Stimulated activated CD8-positive, alpha-beta memory T cell treated with anti-CD3 and anti-CD28 coated beads, Interleukin-7, amount 100 ng/mL, for 1 hour (primary cell): ENCODE results near the gene TTC32.
"Not testable (repeated sequence)": the region's sequence is repeated elsewhere in the genome, so short reads cannot be mapped to it uniquely, and the experiment has no call there.

ENCODE experiments used
- DNase-seq, 2 donors: peaks; one replicate each; pipeline ENCODE4 v3.0.0-alpha.2; 2020; ENCODE audit warnings: low read depth in 2 of 2

The TTC32 gene

DNA sequence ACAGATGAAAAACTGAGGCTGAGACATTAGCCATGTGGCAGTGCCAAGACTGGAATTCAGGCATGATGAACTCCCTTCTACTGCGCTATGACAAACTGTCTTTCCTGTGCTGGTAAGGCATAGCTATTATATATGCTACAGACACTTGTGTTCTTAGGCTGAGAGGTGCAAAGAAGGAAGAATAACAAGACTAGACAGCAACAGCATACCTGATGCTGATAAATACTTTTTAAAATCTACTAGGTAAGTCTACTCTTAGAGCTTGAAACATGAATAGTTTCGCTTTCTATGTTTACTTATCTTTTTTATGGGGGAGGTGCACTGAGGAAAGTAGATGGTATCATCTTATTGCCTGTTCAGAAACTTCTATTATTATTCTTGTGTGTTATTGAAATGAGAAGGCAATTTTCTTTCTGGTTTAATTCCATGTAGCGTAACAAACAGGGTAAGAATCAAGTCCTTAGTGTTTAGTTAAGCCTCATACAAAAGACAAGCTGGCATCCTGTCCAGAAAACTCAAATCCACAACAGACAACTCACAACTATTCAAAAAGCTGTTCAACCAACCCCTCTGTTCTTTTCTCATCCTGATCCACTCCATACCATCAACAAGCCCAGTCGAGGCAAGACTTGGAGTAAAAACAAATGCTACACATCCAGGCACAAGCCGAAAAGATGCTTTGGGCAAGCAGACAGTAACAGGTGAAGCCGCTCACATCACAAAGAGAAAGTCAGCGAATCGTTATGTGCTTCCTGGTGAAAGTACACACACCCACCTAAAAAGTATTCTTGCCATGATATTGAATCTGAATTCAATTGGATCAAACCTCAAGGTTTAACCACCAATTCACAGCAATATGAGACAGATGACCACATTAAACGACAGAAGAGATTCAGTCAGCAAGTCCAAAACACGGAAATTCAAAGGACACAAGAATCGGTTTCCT lies 1.5 kb downstream of the TTC32 start:
- no peak for DNase-seq

DNA sequence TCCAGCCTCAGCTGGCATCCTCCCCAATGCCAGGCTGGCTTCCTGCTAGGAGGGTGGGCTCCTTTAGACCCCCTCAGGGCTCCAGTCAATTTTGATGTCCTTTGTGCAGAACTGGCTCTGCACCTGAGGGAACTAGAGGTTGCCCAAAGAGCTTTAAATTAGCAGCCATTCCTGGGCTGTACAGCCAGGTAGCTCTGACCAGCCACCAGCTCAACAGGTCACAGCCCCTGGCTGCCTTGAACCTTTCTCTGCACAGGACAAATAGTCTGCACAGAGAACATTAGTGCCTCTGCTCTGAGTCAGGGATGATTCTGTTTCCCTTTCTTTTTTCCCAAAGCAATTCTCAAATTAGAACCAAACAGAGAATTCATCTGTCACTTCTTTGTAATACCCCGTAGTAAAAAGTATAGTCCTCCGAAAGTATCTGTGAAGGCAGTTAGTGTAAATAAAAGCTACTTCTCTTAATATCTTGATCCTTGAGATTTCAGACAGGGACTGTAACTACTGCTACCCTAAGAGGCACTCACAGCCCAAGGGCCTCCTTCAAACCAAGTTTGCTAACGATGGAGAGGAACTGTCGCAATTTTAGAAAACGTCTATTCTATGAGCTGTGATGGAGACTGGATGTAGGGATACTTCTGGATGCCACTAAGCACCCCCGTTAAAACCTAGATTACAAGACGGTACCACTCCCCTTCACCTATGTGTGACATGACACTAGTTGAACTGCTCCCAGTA lies 3.0 kb downstream of the TTC32 start:
- no peak for DNase-seq

DNA sequence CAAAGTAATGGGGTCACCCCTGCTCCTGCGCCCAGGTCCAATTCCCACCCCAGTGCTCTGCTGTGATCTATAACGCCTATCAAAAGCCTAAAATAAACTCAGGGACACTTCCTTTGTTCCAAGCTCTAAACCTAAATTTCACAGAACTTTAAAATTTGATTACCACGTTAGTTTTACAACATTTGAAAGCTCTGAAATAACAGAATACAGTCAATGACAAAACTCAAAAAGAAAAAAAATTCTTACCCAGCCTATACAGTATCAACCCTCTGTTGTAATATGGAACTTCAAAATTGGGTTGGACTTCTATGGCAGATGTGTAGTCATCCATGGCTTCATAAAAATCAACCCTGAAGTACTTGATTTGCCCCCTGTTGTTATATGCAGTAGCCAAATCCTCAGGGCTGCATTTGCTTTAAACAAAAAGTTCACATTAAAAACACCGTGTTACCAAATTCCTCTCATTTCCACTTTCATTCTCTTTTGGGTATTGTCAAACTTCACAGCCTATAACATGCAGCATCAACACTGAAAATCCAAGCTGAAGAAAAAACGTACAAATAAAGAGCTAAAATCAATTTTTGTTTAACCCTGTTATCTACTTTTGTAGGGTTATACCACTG lies 4.0 kb downstream of the TTC32 start:
- DNase-seq, result no peak

DNA sequence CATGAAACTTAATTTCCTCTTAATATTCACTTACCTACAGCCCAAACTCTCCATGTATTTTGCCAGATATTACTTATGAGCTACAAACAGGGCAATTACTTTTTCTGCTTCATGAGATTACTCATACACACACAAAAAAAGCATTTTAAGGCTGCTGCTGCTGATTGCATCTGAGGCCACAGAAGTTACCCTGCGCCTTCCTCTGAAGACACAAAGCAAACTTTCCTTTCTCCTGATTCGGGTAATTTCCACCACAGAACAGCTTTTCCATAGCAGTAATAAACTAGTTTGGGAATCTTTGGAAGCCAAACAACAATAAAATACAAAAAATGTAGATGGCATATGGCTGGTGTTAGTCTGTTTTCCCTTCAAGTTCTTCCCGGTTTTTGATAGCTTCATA lies 6.2 kb downstream of the TTC32 start:
- DNase-seq, result no peak

DNA sequence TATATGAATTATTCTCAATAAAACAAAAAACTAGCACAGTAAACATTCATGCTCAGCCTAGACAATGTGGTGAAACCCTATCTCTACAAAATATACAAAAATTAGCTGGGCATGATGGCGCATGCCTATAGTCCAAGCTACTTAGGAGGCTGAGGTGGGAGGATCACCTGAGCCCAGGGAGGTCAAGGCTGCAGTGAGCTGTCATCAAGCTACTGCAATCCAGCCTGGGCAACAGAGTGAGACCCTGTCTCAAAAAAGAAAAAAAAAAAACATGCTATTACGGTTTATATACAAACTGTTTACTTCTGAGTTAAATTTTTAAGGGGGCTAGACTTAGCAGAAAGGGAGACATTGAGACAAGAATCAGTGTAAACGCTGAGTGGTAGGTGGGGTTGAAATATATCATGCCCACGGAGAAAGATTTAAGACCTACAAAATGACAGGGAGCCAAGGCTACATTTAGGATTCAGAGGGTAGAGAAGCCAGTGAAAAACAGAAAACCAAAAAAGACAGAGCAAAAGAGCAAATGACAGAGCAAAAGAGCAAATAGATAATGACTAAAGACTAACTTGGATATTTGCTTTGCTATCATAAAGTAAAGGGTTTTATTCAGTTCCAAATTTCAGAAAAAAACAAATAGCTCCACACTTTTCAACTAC lies 7.5 kb downstream of the TTC32 start:
- DNase-seq, result no peak

DNA sequence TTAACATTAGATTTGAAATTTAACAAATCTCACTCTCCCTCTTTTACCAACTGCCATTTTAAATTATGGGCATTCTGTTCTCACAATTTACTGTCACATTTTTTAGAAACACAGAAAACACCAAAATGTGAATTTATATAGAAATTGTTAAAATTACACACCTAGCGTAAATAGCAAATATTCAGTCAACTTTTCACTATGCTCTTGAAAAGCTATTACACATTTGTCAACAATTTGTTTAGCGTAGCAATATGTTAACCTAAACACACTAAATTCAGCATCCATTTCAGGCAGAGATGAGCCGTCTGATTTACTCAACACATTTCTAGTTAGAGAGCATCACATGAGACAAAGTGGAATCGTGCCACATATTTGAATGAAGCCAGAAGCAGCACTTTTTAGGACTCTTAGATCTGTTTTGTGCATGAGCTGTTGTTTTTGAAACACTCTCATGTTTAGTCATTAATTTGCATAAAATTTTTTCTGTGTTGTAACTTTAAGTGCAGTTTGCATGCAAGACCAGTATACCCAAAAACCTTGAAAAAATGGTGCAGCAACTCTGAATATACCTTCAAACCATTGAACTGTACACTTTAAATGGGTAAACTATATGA lies 8.2 kb downstream of the TTC32 start:
- no peak for DNase-seq

DNA sequence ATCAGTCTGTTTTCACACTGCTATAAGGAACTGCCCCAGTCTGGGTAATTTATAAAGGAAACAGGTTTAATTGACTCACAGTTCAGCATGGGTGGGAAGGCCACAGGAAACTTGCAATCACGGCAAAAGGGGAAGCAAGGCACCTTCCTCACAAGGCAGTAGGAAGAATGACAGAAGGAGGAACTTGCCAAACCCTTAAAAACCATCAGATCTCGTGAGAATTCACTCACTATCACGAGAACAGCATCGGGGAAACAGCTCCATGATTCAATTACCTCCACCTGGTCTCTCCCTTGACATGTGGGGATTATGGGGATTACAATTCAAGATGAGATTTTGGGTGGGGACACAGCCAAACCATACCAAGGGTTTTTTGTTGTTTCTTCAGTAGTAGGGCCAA lies 9.8 kb downstream of the TTC32 start:
- not testable (repeated sequence) for DNase-seq

DNA sequence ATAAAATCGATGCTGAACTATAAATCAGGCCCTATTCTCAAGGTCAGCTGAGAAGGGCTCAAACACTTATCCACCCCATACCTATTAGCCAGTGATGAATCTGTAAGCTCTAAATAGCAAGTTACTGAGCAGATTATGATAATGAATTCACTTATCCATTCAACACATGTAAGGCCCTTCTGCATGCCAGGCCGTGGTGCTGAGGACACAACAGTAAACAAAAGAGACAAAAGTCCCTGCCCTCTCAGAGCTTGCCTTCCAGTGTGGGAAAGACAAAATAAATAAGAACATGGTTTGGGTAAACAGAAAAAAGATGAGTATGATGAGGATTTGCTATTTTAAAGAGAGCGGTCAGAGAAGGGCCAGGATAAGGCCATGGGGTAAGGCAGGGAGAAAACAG lies 11.7 kb downstream of the TTC32 start:
- DNase-seq, result no peak

DNA sequence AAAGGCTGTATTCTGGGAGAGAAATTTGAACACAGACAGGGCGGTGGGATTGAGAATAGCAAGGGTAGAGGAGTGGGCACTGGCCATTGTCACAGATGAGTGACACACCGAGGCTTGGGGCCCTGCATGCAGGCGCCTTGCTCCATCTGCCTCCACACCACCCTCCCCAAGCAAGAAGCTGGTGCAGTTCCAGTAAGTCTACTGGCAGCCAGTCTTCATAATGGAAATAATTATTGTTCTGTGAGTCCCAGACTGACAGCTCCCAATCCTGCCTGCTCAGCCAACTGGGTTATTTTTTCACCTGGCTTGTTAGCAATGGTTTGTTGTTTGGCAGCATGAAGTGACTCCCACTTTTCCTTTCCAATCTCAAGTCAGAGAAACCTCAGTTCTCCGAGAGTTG lies 13.0 kb downstream of the TTC32 start:
- no peak for DNase-seq

DNA sequence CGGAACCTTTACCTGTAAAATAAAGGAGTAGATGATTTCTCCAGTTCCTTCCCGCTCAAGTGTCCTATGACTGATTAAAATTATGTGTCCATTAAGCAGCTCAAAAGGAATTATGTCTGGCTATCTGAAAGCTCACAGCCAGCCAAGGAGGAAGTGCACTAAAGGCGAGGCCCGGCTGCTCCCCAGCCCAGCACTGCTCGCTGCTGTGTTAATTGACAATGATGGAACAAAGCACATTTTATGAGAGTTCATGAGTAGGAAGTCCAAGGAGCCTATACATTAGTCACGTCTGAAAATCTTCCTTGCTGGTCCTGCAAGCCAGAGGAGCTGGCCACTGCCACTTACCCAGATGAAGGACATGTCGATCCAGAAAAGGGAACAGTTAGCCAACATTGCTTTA lies 14.3 kb downstream of the TTC32 start:
- no peak for DNase-seq

DNA sequence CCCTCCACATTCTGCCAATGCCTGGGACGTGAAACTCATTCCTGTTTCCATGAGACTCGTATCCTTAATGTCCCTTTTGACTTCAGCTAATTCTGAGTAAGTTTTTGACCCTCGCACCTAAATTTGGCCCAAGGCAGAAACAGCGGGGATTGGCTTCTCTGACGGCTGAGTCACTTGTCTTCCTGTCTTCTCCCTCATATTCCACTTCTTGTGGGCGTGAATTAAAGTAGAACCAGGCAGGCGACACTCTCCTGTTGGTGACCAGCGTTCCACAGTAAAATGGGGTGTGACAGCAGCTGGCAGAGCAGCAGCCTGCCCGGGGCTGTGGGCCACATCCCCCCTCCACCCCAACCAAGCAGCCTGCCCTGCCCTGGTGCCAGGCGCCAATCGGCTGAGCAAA lies 15.5 kb downstream of the TTC32 start:
- DNase-seq, result no peak

DNA sequence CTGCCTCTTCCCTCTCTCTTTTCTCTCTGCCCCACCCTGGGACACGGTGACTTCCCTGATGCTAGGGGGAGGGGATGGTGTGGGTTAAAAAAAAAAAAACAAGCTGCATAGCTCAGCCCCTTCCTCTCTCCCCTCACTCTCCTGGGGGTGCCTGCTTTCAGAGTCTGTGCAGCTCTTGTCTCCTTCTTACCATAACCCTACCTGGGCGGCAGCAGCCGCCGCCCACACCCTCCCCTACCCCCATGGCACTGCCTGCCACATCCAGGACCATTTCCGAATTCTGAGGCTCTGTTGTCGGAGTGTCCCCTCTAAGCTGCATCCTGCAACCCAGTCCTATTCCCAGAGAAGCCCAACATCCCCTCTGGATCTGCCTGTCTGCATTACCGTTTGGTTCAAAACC lies 16.0 kb downstream of the TTC32 start:
- no peak for DNase-seq

DNA sequence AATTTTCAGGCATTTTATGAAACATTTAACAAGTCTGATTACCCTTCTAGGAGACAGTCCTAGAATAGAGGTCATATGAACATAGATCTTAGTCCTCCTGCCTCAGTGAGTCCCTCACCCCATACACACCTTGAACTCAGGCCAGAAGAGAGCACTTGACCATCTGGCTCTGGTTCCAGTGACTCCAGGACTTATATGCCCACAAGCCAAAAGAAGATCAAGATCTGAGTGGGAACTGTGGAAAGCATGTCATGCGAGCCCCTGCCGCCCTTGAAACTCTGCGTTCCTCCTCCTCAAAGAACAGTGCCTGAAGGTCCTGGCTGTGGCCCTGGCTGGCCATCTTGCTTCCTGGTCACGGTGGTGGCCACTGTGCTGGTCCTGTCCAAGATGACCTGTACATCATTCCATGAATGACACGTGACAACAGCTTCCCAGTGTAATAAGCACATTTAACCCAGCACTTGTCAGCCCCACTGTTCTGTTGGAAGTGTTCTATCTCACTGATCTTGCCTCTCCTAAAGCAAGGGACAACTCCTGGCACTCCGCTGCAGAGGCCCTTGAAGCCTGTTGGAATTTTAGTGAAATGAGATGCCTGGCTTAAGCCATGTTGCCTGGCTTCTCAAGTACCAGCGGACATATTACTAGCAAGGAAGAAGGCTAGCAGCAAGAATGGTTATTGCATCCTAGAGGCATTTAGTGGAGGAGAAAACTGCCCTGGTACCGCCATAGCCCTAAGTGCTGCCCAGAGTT lies 17.6 kb downstream of the TTC32 start:
- DNase-seq, result no peak

DNA sequence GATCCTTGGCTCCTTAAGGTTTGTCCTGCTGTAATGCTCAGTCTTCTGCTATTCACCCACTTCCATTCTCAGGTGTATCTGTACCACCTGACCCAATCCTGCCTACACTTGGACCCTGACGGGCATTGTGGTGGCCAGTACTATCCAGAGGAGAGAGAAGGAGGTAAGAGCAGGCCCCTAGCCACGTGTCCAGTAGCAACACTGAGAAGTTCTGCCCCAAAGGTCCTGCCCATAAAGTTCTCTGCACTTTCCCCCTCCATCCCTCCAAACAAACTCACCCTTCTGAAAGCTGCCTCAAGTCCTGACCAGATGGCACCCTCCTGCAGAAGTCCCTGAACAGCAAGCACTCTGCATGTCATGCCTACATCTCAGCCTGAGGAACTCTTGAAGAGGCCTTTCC lies 18.3 kb downstream of the TTC32 start:
- no peak for DNase-seq

DNA sequence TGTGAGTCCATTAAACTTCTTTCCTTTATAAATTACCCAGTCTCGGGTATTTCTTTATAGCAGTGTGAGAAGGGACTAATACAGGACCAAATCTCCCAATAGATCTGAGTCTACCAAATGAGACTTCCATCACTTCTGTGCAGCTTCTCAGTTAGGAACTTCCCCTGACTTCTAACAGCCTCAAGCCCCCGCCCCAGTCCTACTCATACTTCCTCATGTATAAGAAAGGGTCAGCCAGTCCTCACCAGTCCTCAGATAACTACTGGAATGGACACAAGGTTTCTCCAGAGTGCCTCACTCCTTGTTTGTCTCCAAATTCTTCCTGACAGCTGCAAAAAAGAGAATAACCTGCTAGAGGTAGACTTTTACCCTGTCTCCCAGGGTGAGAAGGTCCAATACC lies 19.5 kb downstream of the TTC32 start:
- no peak for DNase-seq

DNA sequence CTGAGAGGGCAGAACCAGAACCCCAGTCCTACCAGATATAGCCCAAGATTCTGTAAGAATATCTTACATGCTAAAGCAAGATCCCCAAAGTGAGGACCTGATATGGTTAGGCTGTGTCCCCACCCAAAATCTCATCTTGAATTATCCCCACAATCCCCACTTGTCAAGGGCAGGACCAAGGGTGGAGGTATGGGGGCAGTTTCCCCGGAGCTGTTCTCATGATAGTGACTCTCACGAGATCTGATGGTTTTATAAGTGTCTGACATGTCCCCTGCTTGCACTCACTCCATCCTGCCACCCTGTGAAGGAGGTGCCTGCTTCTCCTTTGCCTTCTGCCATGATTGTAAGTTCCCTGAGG lies 19.9 kb downstream of the TTC32 start:
- DNase-seq, result no peak

DNA sequence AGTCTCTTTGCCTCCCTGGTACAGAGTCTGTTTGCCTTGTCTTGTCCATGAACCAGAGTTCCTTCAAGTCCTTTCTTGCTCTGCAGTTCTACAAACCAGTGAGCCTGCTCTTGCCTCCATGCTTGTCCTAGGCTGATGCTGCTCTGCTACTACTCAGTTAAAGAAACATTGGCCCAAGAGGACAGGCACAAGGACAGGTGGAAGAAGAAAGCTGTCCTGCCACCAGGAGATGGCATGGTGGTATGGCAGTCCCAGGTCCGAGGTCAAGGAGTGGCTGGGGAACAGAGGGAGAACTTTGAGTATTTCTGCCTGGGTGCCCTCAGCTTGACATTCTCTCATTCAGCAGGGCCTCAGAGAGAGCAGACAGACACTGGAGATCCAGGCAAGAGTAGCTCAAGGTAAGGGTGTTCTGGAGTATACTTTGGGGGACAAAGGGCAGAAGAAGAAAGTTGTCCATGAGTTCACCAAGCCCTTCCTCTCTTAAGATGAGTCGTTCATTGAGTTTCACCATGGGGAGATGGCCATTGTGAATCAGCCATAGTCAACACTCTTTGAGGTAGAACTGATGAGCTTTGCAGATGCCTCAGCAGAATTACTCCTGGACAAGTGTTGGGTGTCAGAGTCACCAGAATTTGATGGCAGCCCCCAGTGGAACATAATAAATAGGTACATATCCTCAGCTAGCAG lies 20.4 kb downstream of the TTC32 start:
- DNase-seq, result no peak

DNA sequence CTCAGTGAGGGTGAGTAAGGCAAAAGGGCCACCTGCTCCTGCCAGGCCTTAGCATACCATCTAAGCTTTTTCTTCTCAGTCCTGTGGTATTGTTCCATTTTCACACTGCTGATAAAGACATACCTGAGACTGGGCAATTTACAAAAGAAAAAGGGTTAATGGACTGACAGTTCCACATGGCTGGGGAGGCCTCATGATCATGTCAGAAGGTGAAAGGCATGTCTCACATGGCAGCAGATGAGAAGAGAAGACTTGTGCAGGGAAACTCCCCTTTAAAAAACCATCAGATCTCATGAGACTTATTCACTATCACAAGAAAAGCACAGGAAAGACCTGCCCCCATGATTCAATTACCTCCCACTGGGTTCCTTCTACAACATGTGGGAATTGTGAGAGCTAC lies 21.6 kb downstream of the TTC32 start:
- DNase-seq, result not testable (repeated sequence)

DNA sequence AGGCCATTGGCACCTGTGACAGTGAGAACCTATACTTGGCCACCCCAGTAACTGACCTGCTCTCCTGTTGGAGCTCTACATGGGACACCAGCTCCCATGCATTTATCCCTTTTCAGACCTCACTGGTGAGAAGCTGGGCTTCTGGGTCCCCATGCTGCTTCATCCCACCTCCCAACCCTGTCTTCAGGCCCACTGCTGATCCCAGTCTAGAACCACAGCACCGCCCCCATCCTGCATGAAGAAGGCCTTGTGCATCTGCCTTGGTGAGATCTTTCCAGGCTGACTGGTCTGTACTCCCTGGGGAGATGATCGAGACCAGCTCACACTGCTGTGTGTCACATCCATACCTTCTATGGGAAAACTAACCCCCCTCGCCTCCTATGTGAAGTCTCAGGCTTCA lies 22.7 kb downstream of the TTC32 start:
- no peak for DNase-seq

DNA sequence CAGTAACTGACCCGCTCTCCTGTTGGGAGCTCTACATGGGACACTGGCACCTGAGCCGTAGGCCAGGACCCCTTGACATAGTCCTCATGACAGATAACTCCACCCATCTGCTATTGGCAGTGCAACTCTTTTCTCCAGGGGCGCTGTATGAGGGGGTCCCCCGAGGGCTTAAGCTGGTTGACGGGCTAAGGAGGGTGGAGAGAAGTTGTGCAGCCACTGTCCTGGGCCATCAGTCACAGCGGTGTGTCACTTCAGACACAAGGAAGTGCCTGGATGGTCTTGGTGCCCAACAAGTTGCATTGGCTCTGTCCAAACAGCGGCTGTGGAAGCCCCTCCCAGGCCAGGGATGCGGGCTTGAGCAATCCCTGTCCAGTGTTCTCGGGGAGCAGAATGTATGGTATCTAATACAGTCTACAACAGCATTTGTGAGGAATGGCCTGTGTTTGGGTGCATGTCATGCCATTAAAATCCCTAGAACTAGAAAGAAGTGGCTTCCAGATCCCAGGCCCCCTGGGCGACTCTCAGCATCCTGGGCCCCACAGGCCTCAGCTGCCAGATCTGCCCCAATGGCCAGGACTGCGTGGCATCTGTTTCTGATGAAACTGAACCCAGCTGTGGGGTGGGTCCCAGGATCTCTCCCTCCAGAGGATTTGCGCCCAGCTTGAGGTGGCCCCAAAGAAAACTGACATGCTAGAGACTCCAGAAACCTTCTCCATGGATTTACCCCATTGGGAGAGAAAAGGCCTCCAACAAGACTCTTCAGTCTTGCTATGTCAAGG lies 23.3 kb downstream of the TTC32 start:
- no peak for DNase-seq
